ENCODE data around the gene CFAP157.

- TF ChIP-seq CTCF (IDR thresholded peaks at IDR 0.05) (no peak), POLR2A (IDR thresholded peaks at IDR 0.05) (no peak), POLR2AphosphoS5 (IDR thresholded peaks at IDR 0.05) (no peak)
Measured at GRCh38 chr9:127716412-127716811, 9.6 kb downstream of the CFAP157 start.

Data from stomach (tissue), 4 donors.